Transverse colon (tissue), 4 donors: ENCODE data around the gene TMEM260. TPM values are rescaled to one million over a fixed set of nuclear protein-coding genes. Genes with fewer than 3 reads are reported as not detected.

ENCODE experiments used
- DNase-seq: peaks from one replicate; pipeline ENCODE4 v3.0.0-alpha.2; 2019
- H3K27ac ChIP-seq, 4 donors: fragments of 200-600 bp; sonication (generic); 2 replicates each; pipeline ENCODE4 v1.5.1; 2016 to 2018; ENCODE audit warnings: inconsistent platforms in 4 of 4
- H3K27me3 ChIP-seq: fragments of 200-600 bp; sonication (generic); 2 replicates; pipeline ENCODE4 v1.5.1; 2017; ENCODE audit warnings: inconsistent platforms
- H3K36me3 ChIP-seq, 4 donors: fragments of 200-600 bp; sonication (generic); 2 replicates each; pipeline ENCODE4 v1.5.1; 2017 to 2019; ENCODE audit warnings: inconsistent platforms in 4 of 4
- H3K4me1 ChIP-seq, 4 donors: fragments of 200-600 bp; sonication (generic); 2 replicates each; pipeline ENCODE4 v1.5.1; 2017 to 2020; ENCODE audit warnings: inconsistent platforms in 4 of 4
- H3K4me3 ChIP-seq, 4 donors: fragments of 200-600 bp; sonication (generic); 1 replicate in 1 of 4; 2 replicates in 3 of 4; pipeline versions ENCODE4 v1.5.1 to v1.6.1; 2017 to 2019; ENCODE audit warnings: inconsistent platforms in 4 of 4
- H3K9me3 ChIP-seq, 2 donors: fragments of 200-600 bp; sonication (generic); 2 replicates each; pipeline ENCODE4 v1.5.1; 2017 to 2019; ENCODE audit warnings: inconsistent platforms in 2 of 2
- CTCF ChIP-seq, 5 experiments: fragments of 200-600 bp in 3 of 5; fragments of 450-650 bp in 2 of 5; sonication (generic) in 3 of 5; IDR thresholded peaks; 1 replicate in 2 of 5; 2 replicates in 3 of 5; pipeline ENCODE4 v1.5.1; 2016 to 2017; ENCODE audit warnings: antibody characterized with exemption in 5 of 5, inconsistent platforms in 3 of 5, mild to moderate bottlenecking in 2 of 5, moderate library complexity in 1 of 5
- EP300 ChIP-seq: sonication (generic); formaldehyde crosslinking; IDR thresholded peaks from one replicate; pipeline ENCODE4 v1.6.1; 2017; ENCODE audit warnings: antibody characterized with exemption, low read depth
- POLR2A ChIP-seq: fragments of 450-650 bp; IDR thresholded peaks from one replicate; pipeline ENCODE4 v1.6.1; 2016; ENCODE audit warnings: antibody characterized with exemption, mild to moderate bottlenecking, moderate library complexity
- POLR2AphosphoS5 ChIP-seq, 3 donors: sonication (generic); formaldehyde crosslinking; IDR thresholded peaks; one replicate each; pipeline ENCODE4 v1.6.1; 2016; ENCODE audit warnings: antibody characterized with exemption in 3 of 3
- WGBS, 2 donors: methylation state at CpG; one replicate each; pipeline ENCODE4 v1.1.5; 2018; ENCODE audit warnings: low coverage in 1 of 2; 5-methylcytosine and 5-hydroxymethylcytosine counted together
- in situ Hi-C, 4 donors: fragments of 200-750 bp; cut with MboI; loops; one replicate each; pipeline versions ENCODE4 v1.15.0 to v1.15.1; 2017; ENCODE audit warnings: low sequenced_read_pairs in 3 of 4, low pct_ligation_motif_present in 1 of 4, low pct_unique_long_range_greater_than_20kb in 1 of 4
- intact Hi-C: fragments of 100-400 bp; cut with DNase I; formaldehyde crosslinking; loops from one replicate; pipeline ENCODE4 v1.15.1; 2023; ENCODE audit warnings: low total_unique reads
- total RNA-seq, 4 donors: library from RNA; depleted of rRNA; stranded (reverse); fragments of >200 nt; gene quantifications; one replicate each; pipeline ENCODE4 v1.1.0, GENCODE V29; 2016

The TMEM260 gene
- total RNA-seq, 4 donors from 2014 or later: 22.9 to 52.7 (median 23.7) TPM

- no peak for DNase-seq
- in situ Hi-C loops (no loop called here), intact Hi-C loops (no loop called here)
- Histone ChIP-seq H3K27ac (no peak overlapping the region), H3K4me1 (no peaks in the 10 kb centered on the region), H3K4me3 (no peak overlapping the region), H3K36me3 (peaks cover 0 to 56% (median 28%) of the 10 kb centered on the region in 4 donors), H3K9me3 (no peaks in the 10 kb centered on the region), H3K27me3 (no peaks in the 10 kb centered on the region)
- TF ChIP-seq EP300 (no peak), CTCF (IDR thresholded peaks at IDR 0.05) (no peak), POLR2AphosphoS5 (IDR thresholded peaks at IDR 0.05) (no peak), POLR2A (no peak)
Observed at GRCh38 chr14:56617084-56617483, 37.5 kb downstream of the TMEM260 start.

GRCh38 chr14:56630707-56631106 lies 51.1 kb downstream of the TMEM260 start:
- Histone ChIP-seq H3K27me3 (no peaks in the 10 kb centered on the region), H3K4me3 (no peak overlapping the region), H3K36me3 (peaks cover 0 to 72% (median 19%) of the 10 kb centered on the region in 4 donors), H3K9me3 (peaks cover 7 to 11% of the 10 kb centered on the region in 2 donors), H3K4me1 (no peaks in the 10 kb centered on the region), H3K27ac (no peak overlapping the region)
- DNase-seq: no peak
- WGBS, 2 donors: 80 to 91% methylated on average over 1 to 3 of the region's 3 CpGs
- no peak for TF ChIP-seq EP300
- no peak for TF ChIP-seq CTCF (IDR thresholded peaks at IDR 0.05)
- no peak for TF ChIP-seq POLR2A
- no peak for TF ChIP-seq POLR2AphosphoS5 (IDR thresholded peaks at IDR 0.05)
- intact Hi-C loops (no loop called here), in situ Hi-C loops (no loop called here)

GRCh38 chr14:56632195-56632594 lies 52.6 kb downstream of the TMEM260 start:
- Histone ChIP-seq H3K4me1 (no peaks in the 10 kb centered on the region), H3K27ac (no peak overlapping the region), H3K27me3 (no peaks in the 10 kb centered on the region), H3K4me3 (no peak overlapping the region), H3K36me3 (peaks cover 0 to 81% (median 26%) of the 10 kb centered on the region in 4 donors), H3K9me3 (peaks cover 7 to 11% of the 10 kb centered on the region in 2 donors)
- TF ChIP-seq POLR2A: no peak
- no peak for TF ChIP-seq EP300
- no peak for TF ChIP-seq POLR2AphosphoS5 (IDR thresholded peaks at IDR 0.05)
- no peak for TF ChIP-seq CTCF (IDR thresholded peaks at IDR 0.05)
- 95% methylated on average over 2 of the region's 2 CpGs; no CpG with 5 or more reads in 1 of the 2 donors for WGBS, 2 donors
- DNase-seq: no peak
- in situ Hi-C loops (no loop called here), intact Hi-C loops (no loop called here)

- Histone ChIP-seq H3K4me3 (no peak overlapping the region), H3K9me3 (peaks cover 7 to 11% of the 10 kb centered on the region in 2 donors), H3K4me1 (no peaks in the 10 kb centered on the region), H3K27me3 (no peaks in the 10 kb centered on the region), H3K36me3 (peaks cover 0 to 82% (median 33%) of the 10 kb centered on the region in 4 donors), H3K27ac (no peak overlapping the region)
- WGBS, 2 donors: 83 to 91% methylated on average over 1 of the region's 1 CpG
- TF ChIP-seq EP300 (no peak), POLR2AphosphoS5 (IDR thresholded peaks at IDR 0.05) (no peak), CTCF (IDR thresholded peaks at IDR 0.05) (no peak), POLR2A (no peak)
- intact Hi-C loops (no loop called here), in situ Hi-C loops (no loop called here)
- DNase-seq: no peak
Observed at GRCh38 chr14:56633544-56633943, 53.9 kb downstream of the TMEM260 start.
